ENCODE results near the gene KCNQ5. TPM values are rescaled to one million over a fixed set of nuclear protein-coding genes. Genes with fewer than 3 reads are reported as not detected.

KCNQ5 gene
- total RNA-seq, 4 donors from 2014 or later = 0.30 to 0.57 (median 0.42) TPM; not detected in 1

- no peak overlapping the region for H3K4me3 ChIP-seq
- no peak overlapping the region for H3K27ac ChIP-seq
- 73% methylated on average over 1 of the region's 1 CpG for WGBS
These were observed 31.2 kb downstream of the KCNQ5 start for GRCh38 chr6:72653026-72653425.

DNA sequence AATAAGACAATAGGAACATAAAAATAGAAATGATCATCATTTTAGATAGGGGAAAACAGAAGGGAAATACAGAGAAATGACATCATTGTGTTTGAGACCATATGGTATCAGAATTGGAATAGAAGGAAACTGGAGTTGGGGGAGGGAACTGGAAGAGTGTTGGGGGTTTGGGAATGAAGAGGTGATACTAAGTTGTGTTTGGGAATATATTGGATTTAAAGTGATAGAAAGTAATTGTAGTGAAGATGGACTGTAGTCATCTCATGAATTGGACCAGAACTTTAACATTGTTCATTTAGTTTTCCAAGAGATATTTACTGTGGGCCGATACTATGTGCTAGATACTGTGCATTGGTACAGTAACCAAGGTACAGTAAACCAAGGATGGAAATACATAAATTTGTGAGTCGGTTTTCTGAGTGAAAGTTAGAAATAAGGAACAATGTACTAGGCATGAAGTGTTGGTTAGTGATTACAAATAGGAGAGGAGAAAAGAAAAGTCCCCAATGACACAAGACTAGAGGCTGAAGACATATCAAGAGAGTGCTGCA is 32.3 kb downstream of the KCNQ5 start:
- no peak overlapping the region for H3K4me3 ChIP-seq
- DNase-seq (ENCODE audit: low spot score in 2 of 2) = no peak
- H3K4me1 ChIP-seq = no peaks in the 10 kb centered on the region
- WGBS = 78% methylated on average over 2 of the region's 2 CpGs
- no peak overlapping the region for H3K27ac ChIP-seq
- H3K36me3 ChIP-seq = no peaks in the 10 kb centered on the region
- TF ChIP-seq EP300 (IDR thresholded peaks at IDR 0.05) = no peak
- no peak for TF ChIP-seq POLR2AphosphoS5 (IDR thresholded peaks at IDR 0.05)
- TF ChIP-seq POLR2A (IDR thresholded peaks at IDR 0.05) = no peak
- TF ChIP-seq, protein P1, sequence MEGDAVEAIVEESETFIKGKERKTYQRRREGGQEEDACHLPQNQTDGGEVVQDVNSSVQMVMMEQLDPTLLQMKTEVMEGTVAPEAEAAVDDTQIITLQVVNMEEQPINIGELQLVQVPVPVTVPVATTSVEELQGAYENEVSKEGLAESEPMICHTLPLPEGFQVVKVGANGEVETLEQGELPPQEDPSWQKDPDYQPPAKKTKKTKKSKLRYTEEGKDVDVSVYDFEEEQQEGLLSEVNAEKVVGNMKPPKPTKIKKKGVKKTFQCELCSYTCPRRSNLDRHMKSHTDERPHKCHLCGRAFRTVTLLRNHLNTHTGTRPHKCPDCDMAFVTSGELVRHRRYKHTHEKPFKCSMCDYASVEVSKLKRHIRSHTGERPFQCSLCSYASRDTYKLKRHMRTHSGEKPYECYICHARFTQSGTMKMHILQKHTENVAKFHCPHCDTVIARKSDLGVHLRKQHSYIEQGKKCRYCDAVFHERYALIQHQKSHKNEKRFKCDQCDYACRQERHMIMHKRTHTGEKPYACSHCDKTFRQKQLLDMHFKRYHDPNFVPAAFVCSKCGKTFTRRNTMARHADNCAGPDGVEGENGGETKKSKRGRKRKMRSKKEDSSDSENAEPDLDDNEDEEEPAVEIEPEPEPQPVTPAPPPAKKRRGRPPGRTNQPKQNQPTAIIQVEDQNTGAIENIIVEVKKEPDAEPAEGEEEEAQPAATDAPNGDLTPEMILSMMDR (IDR thresholded peaks at IDR 0.05) = no peak
- no peaks in the 10 kb centered on the region for H3K9me3 ChIP-seq
- no peaks in the 10 kb centered on the region for H3K27me3 ChIP-seq

More at GRCh38 chr6:72653026-72653425, 31.2 kb downstream of the KCNQ5 start:
- Histone ChIP-seq H3K27me3 (no peaks in the 10 kb centered on the region), H3K36me3 (no peaks in the 10 kb centered on the region), H3K4me1 (no peaks in the 10 kb centered on the region), H3K9me3 (no peaks in the 10 kb centered on the region)
- no peak for TF ChIP-seq POLR2AphosphoS5 (IDR thresholded peaks at IDR 0.05)
- no peak for TF ChIP-seq POLR2A (IDR thresholded peaks at IDR 0.05)
- no peak for TF ChIP-seq EP300 (IDR thresholded peaks at IDR 0.05)
- no peak for DNase-seq (ENCODE audit: low spot score in 2 of 2)

DNA sequence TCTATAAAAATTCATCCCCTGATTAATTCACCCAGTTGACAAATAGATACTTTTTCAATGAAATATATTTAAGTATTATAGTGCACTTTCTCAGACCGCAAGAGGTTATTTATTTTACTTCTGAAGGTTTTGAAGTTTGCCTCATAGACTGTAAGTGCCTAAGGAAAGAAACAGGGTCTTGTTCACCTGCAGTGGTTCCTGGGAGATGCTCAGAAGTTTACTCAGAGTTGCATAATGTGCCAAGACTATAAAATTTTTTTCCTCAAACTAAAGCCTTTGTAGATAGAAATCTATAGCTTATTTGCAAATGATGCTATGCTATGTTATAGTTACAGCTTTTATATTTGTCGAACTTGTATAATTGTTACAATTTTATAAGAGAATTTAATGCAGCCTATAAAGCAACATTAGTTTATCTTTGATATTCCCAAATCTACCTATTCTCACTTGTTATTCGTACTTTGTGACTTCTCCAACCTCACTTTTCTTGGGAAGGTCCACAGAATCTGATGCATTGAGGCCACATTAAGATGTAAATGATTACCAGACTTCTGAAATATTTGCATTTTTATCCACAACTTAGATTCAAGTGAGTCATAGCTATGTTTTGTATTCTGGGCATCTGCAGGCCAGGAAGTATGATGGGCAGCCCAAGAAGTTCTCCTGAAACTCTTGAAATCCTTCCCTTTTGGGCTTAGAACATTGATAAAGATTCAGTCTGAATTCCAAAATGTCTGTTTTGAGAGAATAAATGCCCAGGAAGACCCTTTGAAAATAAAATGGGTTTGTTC is 35.7 kb downstream of the KCNQ5 start:
- Histone ChIP-seq H3K4me1 (no peaks in the 10 kb centered on the region), H3K9me3 (no peaks in the 10 kb centered on the region), H3K4me3 (no peak overlapping the region), H3K27ac (no peak overlapping the region), H3K36me3 (no peaks in the 10 kb centered on the region), H3K27me3 (no peaks in the 10 kb centered on the region)
- WGBS = 73% methylated on average over 3 of the region's 3 CpGs
- DNase-seq (ENCODE audit: low spot score in 2 of 2) = no peak
- TF ChIP-seq POLR2AphosphoS5 (IDR thresholded peaks at IDR 0.05) = no peak
- no peak for TF ChIP-seq POLR2A (IDR thresholded peaks at IDR 0.05)
- TF ChIP-seq EP300 (IDR thresholded peaks at IDR 0.05) = no peak
- TF ChIP-seq, protein P1 (IDR thresholded peaks at IDR 0.05) = no peak

GRCh38 chr6:72659754-72660153 is 37.9 kb downstream of the KCNQ5 start:
- TF ChIP-seq EP300 (IDR thresholded peaks at IDR 0.05) = no peak
- TF ChIP-seq, protein P1 (IDR thresholded peaks at IDR 0.05) = no peak
- no peak for TF ChIP-seq POLR2AphosphoS5 (IDR thresholded peaks at IDR 0.05)
- TF ChIP-seq POLR2A (IDR thresholded peaks at IDR 0.05) = no peak
- Histone ChIP-seq H3K4me3 (no peak overlapping the region), H3K9me3 (no peaks in the 10 kb centered on the region), H3K27ac (no peak overlapping the region), H3K4me1 (no peaks in the 10 kb centered on the region), H3K27me3 (no peaks in the 10 kb centered on the region), H3K36me3 (no peaks in the 10 kb centered on the region)
- DNase-seq (ENCODE audit: low spot score in 2 of 2) = no peak
- 85% methylated on average over 5 of the region's 5 CpGs for WGBS

GRCh38 chr6:72661411-72661810 is 39.5 kb downstream of the KCNQ5 start:
- no peak for DNase-seq (ENCODE audit: low spot score in 2 of 2)
- TF ChIP-seq EP300 (IDR thresholded peaks at IDR 0.05) (no peak), POLR2A (IDR thresholded peaks at IDR 0.05) (no peak), POLR2AphosphoS5 (IDR thresholded peaks at IDR 0.05) (no peak)
- TF ChIP-seq, protein P1 (IDR thresholded peaks at IDR 0.05) = no peak
- Histone ChIP-seq H3K9me3 (no peaks in the 10 kb centered on the region), H3K4me1 (no peaks in the 10 kb centered on the region), H3K27ac (no peak overlapping the region), H3K36me3 (no peaks in the 10 kb centered on the region), H3K4me3 (no peak overlapping the region), H3K27me3 (no peaks in the 10 kb centered on the region)
- 74% methylated on average over 1 of the region's 1 CpG for WGBS

Measured in suprapubic skin (tissue), 4 donors.